GM21576 (cell line): ENCODE measurements around the gene DENND4A.
"Not testable (repeated sequence)": the region's sequence is repeated elsewhere in the genome, so short reads cannot be mapped to it uniquely, and the experiment has no call there.

Source experiments
- ATAC-seq: cut with Tn5 transposase; IDR thresholded peaks from one replicate; pipeline ENCODE4 v1.9.1; 2021; ENCODE audit warnings: mild to moderate bottlenecking, moderate library complexity; ENCODE audit not compliant: unreplicated experiment

The DENND4A gene

DNA sequence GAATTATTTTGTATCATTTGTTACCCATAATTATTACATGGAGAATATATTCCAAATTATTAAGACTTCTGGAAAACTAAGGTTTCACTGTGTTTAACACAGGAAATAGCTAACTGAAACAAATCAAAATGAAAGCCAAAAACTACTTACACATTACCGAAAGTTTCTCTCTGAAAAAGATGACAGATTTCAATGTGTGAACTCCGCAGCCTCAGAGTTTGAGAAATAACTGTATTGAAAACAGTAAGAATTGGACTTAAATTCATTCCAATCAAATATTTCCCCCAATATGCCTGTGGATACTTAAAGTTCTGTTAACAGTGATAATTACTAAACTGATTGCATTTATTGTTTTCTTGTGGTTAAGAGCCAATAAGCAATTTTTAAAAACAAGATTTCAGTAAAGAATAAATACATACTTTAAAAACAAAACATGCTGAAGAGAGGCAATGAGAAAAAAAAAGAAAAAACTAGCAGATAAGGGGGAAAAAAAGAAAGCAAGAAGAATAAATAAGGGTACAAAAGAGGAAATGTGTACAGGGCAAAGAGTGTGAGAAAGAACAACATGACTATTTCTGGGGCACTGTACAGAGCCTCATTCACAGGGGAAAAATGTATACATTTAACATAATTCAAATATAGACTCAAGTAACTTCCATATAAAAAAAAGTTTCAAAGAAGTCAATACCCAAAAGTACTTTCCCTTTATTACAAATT, 30.7 kb downstream of the DENND4A start:
- no peak for ATAC-seq

DNA sequence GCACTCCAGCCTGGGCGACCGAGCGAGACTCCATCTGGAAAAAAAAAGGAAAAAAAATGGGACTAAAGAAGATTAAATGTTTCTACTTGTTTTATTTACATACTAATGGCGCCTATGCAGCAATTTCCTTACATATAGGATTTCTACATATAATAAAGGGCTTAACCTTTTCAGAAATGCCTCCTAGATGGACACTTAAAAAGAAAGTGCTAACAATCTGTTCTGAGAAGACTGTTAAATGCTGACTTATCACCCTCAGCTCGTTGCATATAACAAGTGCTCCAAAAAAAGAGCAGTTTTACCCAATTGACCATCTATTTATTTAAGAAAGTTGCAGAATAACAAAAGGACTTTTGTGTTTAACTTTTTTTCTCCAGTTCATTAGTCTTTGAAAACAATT, 32.7 kb downstream of the DENND4A start:
- no peak for ATAC-seq

DNA sequence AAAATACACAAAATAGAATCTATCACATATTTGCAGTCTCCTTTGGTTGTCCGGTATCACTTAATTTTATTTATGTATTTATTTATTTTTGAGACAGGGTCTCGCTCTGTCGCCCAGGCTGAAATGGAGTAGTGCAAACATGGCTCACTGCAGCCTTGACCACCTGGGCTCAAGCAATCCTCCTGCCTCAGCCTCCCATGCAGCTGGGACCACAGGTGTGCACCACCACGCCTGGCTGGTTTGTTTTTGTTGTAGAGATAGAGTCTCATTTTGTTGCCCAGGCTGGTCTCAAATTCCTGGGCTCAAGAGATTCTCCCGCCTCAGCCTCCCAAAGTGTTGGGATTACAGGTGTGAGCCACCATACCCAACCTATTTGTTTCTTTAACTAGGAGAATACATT, 33.9 kb downstream of the DENND4A start:
- no peak for ATAC-seq

DNA sequence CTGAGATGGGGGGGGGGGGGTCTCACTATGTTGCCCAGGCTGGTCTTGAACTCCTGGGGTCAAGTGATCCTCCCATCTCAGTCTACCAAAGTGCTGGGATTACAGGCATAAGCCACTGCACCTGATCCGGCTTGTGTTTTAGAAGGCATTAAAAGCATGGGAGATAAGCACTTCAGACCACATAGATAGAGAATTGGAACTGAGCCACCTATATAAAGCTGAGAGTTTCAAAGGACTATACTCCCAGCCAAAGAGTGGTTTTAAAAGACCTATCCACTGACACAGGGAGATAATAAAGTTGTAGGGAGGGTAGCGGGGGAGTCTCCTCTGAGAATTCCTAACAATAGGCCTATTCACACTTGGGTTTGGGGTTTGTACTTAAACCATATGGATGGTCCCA, 34.8 kb downstream of the DENND4A start:
- no peak for ATAC-seq

DNA sequence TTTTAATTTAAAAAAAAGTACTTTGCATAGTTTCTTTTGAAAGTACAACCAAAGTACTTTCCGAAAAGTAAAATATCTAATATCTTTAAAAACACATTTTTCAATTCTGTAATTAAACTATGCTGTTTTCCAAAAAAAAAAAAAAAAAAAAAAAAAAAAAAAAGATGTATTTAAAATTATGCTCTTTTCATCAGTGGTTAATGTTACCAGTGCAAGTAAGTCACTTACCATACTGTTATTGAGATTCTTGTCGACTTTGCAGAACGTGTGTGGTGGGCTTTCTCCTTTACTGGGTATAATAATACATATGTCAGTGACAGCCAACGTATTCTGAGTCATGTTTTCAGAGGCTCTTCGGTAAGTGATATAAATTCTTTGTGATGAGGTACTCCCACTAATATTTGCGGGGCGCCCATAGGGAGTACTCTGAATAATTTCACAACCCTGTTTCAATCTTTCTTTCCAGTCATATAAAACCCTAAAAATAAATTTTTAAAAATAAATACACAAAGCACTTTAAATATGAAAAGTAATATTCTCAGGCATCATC, 39.9 kb downstream of the DENND4A start:
- no peak for ATAC-seq

DNA sequence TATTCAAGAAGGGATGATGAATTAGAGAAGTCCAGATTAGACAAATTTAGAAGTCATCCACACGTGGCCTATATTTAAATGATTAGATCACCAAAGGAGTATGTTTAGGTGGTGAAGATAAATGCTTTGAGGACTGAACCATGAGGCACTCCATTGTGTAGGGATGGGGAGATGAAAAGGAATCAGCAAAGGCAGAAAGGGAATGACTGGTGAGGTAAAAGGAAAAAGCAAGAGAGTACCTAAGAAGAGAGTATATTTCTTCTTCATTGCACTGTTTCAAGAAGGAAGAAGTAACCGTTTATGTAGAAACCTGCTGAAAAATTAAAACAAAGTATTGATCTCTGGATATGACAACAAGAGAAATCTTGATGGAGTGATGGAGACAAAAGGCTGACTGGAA, 40.7 kb downstream of the DENND4A start:
- no peak for ATAC-seq

DNA sequence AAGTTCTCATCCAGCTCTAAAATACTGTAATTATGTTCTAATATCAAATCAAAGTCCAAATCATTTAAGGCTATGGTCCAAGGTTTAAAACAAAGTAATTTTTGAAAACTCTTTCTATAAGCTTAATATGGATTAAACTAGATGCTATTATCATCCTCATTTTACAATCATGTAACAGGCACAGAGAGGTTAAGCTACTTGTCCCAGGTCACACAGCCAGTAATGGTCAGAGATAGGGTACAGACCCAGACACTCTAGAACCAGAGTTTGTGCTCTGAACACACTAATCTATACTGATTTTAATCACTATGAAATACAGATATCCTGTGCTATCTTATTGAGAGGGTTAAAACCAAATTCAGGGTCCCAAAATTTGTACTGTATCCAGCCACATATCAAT, 44.8 kb downstream of the DENND4A start:
- ATAC-seq, result no peak

DNA sequence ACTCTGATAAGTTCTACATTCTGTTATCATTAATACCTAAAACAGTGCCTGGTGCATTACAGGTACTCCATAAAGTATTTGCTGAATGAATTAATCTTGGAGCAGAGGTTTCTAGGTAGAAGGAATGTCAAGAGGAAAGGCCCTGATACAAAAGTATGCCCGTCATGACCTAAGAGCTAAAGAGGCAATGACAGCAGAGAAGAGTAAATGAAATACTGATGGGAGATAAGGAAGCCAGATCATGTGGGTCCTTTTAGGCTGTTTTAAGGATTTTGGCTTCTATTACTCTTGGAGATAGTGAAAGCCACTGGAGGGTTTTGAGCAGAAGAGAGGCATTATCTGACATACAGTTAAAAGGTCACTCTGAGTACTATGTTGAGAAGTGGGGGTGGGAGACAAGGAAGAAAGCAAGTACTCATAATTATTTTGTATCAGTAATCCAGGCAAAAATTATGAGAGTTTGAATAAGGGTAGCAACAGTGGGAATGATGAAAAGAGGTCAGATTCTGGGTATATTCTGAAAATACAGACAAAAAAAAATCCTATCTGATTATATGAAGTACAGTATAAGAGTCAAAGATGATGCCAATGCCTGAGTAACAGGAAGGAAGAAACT, 48.3 kb downstream of the DENND4A start:
- no peak for ATAC-seq

DNA sequence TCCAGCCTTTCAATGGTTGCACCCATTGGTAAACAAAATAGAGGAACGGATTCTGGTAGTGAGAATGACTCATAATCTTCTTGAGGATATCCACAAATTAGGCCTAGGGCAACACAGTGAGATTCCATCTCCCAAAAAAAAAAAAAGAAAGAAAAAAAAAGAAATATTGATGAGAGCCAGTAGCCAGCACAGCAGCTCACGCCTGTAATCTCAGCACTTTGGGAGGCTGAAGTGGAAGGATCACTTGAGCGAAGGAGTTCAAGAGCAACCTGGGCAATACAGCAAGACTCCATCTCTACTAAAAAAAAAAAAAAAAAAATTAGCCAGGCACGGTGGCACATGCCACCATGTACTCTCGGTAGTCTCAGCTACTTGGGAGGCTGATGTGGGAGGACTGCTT, 51.9 kb downstream of the DENND4A start:
- no peak for ATAC-seq

DNA sequence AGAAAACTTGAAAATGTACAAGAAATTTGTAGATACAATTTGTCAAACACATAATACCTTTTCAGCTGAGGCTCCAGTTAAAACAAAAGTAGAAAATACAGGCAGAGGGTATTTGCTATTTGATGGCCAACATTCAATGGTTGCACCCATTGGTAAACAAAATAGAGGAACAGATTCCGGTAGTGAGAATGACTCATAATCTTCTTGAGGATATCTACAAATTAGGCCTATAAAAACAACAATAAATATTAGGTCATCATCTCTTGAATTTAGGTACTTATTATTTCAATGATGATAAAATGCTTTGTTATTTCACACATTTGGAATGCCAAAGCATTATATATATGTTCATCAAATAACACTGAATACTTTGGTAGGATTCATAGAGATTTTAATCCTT, 53.4 kb downstream of the DENND4A start:
- ATAC-seq, result no peak

DNA sequence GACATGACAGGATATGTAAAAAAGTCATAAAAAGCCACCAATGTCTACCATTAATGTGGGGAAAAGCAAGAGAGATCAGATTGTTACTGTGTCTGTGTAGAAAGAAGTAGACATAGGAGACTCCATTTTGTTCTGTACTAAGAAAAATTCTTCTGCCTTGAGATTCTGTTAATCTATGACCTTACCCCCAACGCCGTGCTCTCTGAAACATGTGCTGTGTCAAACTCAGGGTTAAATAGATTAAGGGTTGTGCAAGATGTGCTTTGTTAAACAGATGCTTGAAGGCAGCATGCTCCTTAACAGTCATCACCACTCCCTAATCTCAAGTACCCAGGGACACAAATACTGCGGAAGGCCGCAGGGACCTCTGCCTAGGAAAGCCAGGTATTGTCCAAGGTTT, 58.5 kb downstream of the DENND4A start:
- not testable (repeated sequence) for ATAC-seq

DNA sequence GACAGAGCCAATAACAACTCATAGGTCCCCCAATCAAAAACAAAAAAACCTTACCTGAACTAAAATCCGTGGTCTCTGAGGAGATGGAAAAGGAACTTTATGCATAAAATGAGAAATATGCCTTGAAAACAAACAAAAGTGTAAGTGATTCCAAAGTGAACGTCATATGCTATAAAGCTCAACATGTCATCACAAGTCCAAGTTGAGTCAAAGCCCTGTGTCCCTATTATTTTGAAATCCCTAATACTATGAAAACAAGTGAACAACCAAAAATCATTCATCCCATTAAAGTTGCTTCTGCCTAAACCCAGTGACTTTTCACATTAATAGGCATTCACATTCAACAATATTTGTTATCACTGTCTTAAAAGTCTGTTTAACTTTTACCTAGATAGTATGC, 59.4 kb downstream of the DENND4A start:
- no peak for ATAC-seq

DNA sequence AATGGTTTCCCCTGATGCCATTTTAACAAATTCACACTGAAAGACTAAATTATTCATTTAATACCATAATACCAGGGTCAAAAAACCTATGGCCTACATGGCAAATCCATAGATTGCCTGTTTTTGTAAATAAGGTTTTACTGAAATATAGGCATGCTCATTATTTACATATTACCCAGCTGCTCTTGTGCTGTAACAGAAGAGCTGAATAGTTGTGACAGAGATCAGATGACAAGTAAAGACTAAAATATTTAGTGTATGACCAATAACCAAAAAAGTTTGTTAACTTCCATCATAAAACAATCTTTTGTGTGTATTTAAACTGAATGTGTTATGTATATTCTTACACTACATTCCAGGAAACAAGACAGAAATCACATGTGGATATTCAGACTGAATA, 60.2 kb downstream of the DENND4A start:
- ATAC-seq, result no peak

DNA sequence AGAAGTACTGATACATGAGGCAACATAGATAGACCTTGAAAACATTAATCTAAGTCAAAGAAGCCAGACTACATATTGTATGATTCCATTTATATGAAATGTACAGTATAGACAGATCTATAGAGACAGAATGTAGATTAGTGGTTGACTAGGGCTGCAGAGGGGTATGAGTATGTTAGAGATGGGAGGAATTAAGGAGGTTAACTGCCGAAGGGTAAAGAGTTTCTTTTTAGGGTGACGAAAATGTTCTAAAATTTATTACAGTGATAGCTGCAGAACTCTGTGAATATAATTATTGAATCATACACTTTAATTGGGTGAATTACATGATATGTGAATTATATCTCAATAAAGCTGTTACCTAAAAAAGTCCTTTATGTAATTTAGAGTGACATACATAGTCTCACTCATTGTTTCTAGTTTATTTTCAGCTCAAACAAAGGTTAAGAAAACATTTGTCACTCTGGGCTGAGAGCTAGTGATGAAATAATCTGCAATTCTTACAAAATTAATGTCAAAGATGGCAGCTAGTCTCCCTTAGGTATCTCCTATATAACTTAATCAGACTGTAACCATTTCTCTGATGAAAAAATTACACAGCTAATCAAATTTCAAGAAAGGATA, 61.4 kb downstream of the DENND4A start:
- ATAC-seq, result no peak

DNA sequence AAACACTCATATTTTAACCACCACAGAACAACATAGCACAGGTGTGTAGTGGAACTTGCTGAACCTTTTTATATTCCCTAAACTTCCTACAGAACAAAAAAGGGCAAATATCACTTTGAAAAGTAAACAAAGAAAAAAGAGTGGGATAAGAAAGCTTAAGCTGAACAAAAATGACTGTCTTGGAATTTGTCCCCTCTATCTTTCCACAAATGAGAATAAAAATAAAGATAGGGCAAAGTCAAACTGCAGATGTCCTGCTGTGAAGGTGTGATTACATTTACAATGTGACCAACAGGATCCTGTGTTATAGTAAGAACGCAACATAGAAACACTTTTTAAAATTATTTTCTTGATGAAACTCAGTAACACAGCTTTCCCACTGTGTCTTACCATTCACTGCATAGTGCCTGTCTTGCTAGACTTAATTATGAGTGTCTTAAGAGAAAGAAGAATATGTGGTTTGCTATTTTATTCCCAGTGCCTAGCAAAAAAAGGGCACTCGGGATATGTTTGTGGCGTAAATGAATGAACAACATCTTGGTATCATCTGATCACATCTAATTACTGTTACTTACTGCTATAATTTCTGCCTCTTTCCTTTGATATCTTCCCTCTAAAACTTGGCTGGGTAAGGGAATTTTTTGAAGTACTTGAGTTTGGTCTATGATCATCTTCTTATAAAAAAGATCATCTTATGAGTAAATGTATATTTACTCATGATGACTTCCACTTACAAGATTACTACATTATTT, 67.5 kb downstream of the DENND4A start:
- ATAC-seq, result no peak

DNA sequence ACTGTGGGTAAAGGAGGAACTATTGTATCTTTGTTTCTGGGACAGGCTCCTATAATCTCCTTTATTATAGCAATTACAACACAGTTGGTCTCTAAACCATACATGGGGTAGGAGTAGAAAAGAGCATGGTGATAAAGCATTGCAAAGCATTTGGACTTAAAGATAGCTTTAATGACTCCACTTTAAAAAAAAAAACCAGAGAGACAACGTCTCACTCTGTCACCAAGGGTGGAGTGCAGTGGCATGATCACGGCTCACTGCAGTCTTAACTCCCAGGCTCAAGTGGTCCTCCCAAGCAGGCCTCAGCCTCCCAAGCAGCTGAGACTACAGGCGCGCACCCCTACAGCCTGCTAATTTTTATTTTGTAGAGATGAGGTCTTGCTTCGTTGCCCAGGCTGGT, 68.2 kb downstream of the DENND4A start:
- no peak for ATAC-seq

DNA sequence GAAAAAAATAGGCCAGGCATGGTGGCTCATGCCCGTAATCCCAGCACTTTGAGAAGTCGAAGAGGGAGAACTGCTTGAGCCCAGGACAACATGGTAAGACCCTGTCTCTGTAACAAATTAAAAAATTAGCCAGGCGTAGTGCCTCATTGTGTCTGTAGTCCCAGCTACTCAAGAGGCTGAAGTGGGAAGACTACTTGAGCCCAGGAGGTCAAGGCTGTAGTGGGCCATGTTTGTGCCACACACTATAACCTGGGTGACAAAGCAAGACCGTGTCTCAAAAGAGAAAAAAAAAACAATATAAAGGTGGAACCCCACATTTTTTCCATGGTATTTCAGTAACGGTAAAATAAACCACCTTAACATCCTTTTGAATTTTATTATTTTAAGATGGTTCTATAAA, 69.9 kb downstream of the DENND4A start:
- no peak for ATAC-seq

DNA sequence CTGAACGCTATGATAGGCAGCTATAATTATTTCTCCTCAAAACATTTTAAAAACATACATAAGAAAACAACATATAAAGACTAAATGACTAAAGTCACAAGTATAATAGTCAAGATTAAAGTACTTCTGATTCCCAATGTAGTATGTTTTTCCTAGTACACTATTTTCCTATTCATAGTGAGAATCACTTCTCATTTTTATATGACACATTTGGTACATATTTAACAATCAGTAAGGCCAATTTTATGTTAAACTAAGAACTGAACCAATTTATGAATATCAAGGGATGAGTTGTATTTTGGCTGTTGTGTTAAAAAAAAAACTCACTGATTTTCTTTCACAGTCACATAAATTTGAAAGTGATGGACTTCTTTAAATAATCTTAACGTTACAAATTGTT, 79.7 kb downstream of the DENND4A start:
- no peak for ATAC-seq

DNA sequence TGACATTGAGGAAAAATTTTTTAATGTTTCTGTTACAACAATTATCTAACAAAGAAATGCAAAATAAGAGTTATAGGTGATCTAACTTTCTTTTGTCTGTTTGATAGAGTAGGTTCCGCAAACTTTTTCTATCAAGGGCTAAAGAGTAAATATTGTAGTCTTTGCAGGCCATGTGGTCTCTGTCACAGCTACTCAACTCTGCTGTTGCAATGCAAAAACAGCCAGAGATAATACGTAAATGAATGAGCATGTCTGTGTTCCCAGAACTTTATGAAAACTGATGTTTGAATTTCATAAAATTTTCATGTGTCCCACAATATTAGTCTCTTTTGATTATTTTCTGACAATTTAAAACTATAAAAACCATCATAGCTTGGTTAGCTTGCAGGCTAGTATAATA, 97.0 kb downstream of the DENND4A start:
- no peak for ATAC-seq

DNA sequence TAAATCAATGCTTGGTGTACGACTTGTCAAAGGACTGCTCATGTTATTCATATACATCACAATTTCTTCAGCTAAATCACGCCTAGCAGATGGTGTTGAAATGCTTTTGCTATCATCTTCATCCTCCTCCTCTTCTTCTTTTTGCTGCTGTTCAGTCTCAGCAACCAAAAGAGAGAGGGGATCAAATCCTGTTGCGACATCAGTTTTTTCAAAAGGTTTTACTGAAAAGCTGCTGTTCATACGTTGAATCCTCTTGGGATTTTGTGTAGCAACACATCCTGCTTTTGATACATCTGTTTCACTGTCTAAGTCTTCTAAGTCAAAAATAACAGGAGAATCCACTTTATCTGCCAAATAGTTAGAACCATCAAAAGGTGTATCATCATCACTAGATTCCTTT, 101.3 kb downstream of the DENND4A start:
- ATAC-seq, result no peak

DNA sequence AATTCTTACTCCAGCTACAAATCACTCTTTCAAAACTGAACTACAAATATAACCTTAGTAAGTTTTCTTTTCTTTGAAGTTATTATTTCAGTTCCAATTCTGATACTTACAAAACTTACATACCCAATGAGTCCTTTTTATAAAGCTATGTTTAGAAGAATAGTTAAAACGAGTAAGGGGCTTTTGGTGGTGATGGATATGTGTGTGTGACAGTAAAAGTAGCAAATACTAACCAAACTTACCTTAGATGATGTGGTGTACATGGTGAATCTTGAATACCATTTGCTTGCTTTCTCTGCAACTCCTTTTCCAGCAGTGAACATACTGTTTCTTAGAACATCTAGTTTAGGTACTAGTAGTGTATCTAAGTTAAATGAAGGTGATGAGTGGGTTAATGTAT, 101.9 kb downstream of the DENND4A start:
- ATAC-seq, result no peak

DNA sequence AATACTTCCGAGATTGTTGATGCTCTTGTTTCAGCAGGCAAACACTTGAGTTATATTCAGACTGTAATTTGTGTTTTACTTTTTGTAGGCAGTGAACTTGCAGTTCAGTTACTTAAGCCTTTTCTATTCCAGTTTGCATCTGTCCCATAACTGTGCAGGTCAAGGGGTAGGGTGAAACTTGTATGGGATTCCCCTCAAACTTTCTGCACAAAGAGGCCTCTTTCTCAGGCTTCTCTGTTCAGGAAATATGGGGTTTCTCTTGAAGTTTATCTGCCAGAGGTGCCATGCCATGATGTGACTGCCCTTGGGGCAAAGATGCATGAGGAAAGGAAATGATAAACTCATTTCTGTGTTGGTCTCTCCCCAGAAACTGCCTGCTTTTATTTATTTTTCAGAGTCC, 103.6 kb downstream of the DENND4A start:
- ATAC-seq, result no peak
